ENCODE results near the gene GPSM3. TPM values are rescaled to one million over a fixed set of nuclear protein-coding genes. Genes with fewer than 3 reads are reported as not detected.

Gene GPSM3
- total and polyA plus RNA-seq, 4 donors, result 2.3 to 8.0 (median 6.3) TPM

DNA sequence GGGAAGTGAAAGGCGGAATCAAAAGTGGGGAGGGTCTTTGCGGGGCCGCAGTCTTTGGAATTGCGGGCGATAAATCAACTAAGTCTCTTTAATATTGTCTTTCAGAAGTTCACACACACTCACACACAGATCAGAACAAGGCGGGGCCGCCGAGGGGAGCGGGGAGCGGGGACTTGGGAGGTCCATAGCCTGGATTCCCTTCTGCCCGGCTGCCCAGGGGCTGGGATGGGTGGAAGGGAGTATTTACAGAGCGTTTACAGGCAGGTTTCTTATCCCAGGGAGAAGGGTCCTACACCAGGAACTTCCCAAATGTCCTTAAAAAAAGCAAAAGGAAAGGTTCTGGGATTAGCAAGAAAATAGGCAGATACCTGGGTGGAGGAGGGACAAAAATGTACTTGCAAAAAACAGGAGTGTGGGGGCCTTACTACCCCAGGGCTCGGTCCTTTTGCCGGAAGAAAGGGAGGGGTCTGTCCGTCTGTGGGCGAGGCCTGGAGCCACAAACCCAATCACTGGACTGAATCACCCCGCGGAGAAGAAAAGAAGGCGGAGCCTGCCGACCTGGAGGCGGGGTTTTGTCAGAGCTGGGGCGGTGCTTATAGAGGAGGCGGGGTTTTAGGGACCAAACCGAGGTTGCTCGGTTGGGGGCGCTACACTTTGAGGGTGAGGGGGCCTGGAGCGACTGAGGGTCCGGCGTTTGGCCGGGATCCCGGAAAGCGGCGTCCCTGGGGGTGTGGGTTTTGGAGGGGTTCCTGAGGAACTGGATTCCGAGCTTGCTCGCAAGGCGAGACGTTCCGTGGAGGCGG is 44.0 kb downstream of the GPSM3 start:
- Histone ChIP-seq H3K27ac (ENCODE audit: low read depth in 1 of 2, low read length in 2 of 2) (no peak overlapping the region), H3K9me3 (ENCODE audit: control insufficient read depth in 4 of 4, low read length in 3 of 4) (peaks cover 0 to 2% (median 0%) of the 10 kb centered on the region in 4 donors), H3K27me3 (ENCODE audit: control insufficient read depth in 4 of 4, insufficient read depth in 4 of 4, low read length in 3 of 4) (peaks cover 0 to 5% (median 0%) of the 10 kb centered on the region in 4 donors), H3K9ac (ENCODE audit: low read depth in 1 of 2, low read length in 2 of 2) (no peak overlapping the region), H3K4me3 (ENCODE audit: low read depth in 1 of 3, low read length in 3 of 3) (peak overlapping the region in 1 of 3 donors; percentile 1), H3K36me3 (ENCODE audit: control insufficient read depth in 4 of 4, insufficient read depth in 3 of 4, low read depth in 1 of 4, low read length in 3 of 4) (no peaks in the 10 kb centered on the region), H3K4me1 (ENCODE audit: control insufficient read depth in 4 of 4, insufficient read depth in 4 of 4, low read length in 3 of 4) (peaks cover 0 to 5% (median 2%) of the 10 kb centered on the region in 4 donors)
- no peak for TF ChIP-seq TAF1 (conservative IDR thresholded peaks at IDR 0.05)
- TF ChIP-seq RAD21 (IDR thresholded peaks at IDR 0.05), result peak in 1 of 2 donors; percentile 16
- DNase-seq (ENCODE audit: low spot score), result peak; percentile 92
- 19% methylated on average over 39 of the region's 39 CpGs for WGBS

DNA sequence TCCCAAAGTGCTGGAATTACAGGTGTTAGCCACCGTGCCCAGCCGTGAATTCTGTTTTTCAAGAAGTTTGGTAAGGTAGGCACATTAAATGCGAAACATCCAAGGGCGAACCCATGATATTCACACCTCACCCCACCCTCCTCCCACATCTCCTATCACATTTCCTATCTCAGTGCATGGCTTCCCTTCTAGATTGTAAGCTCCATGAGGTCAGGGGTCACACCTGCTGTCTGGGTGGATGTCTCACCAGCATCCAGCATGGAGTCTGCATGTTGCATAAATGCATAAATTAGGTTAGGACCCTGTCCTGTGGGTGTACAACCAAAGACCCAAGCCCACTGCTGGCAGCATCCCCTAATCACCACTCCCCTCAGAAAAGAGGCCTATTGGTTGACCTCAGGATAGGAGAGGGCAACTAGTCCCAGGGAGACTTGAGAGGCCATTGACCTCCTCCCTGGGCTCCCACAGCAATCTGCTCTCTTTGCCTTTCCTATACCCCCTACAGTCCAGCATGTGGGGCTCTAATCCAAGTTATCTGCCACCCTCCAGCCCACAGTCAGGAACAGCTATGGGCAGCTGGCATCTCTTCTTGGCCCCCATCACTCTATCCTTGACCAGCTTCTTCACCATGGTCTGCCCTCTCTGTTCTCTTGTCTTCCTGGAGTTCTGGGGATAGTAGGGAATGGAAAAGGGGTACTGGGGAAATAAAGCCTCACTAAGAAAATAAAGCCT is 44.9 kb downstream of the GPSM3 start:
- H3K27me3 ChIP-seq (ENCODE audit: control insufficient read depth in 4 of 4, insufficient read depth in 4 of 4, low read length in 3 of 4), result peaks cover 0 to 5% (median 0%) of the 10 kb centered on the region in 4 donors

More for the DNA sequence above, 44.9 kb downstream of the GPSM3 start:
- Histone ChIP-seq H3K27ac (ENCODE audit: low read depth in 1 of 2, low read length in 2 of 2) (no peak overlapping the region), H3K9me3 (ENCODE audit: control insufficient read depth in 4 of 4, low read length in 3 of 4) (peaks cover 0 to 2% (median 0%) of the 10 kb centered on the region in 4 donors), H3K4me3 (ENCODE audit: low read depth in 1 of 3, low read length in 3 of 3) (no peak overlapping the region), H3K36me3 (ENCODE audit: control insufficient read depth in 4 of 4, insufficient read depth in 3 of 4, low read depth in 1 of 4, low read length in 3 of 4) (no peaks in the 10 kb centered on the region), H3K9ac (ENCODE audit: low read depth in 1 of 2, low read length in 2 of 2) (no peak overlapping the region), H3K4me1 (ENCODE audit: control insufficient read depth in 4 of 4, insufficient read depth in 4 of 4, low read length in 3 of 4) (no peaks in the 10 kb centered on the region)
- DNase-seq (ENCODE audit: low spot score), result no peak
- no peak for TF ChIP-seq REST (IDR thresholded peaks at IDR 0.05)
- TF ChIP-seq ZBTB33 (IDR thresholded peaks at IDR 0.05), result no peak
- no peak for TF ChIP-seq FOXA1 (IDR thresholded peaks at IDR 0.05)
- no peak for TF ChIP-seq RXRA (IDR thresholded peaks at IDR 0.05)
- no peak for TF ChIP-seq EGR1 (IDR thresholded peaks at IDR 0.05; ENCODE audit: low read depth in 2 of 2)
- no peak for TF ChIP-seq HNF4G (IDR thresholded peaks at IDR 0.05)
- TF ChIP-seq RAD21 (IDR thresholded peaks at IDR 0.05), result no peak
- TF ChIP-seq HNF4A (conservative IDR thresholded peaks at IDR 0.05), result no peak
- no peak for TF ChIP-seq JUND (IDR thresholded peaks at IDR 0.05)
- TF ChIP-seq NR2F2 (IDR thresholded peaks at IDR 0.05), result no peak
- TF ChIP-seq, protein P1, sequence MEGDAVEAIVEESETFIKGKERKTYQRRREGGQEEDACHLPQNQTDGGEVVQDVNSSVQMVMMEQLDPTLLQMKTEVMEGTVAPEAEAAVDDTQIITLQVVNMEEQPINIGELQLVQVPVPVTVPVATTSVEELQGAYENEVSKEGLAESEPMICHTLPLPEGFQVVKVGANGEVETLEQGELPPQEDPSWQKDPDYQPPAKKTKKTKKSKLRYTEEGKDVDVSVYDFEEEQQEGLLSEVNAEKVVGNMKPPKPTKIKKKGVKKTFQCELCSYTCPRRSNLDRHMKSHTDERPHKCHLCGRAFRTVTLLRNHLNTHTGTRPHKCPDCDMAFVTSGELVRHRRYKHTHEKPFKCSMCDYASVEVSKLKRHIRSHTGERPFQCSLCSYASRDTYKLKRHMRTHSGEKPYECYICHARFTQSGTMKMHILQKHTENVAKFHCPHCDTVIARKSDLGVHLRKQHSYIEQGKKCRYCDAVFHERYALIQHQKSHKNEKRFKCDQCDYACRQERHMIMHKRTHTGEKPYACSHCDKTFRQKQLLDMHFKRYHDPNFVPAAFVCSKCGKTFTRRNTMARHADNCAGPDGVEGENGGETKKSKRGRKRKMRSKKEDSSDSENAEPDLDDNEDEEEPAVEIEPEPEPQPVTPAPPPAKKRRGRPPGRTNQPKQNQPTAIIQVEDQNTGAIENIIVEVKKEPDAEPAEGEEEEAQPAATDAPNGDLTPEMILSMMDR (IDR thresholded peaks at IDR 0.05; ENCODE audit: low read depth, low read length, missing input control), result no peak
- TF ChIP-seq SP1 (IDR thresholded peaks at IDR 0.05), result no peak
- no peak for TF ChIP-seq ATF3 (IDR thresholded peaks at IDR 0.05)
- no peak for TF ChIP-seq MAX (IDR thresholded peaks at IDR 0.05)
- no peak for TF ChIP-seq YY1 (IDR thresholded peaks at IDR 0.05)
- no peak for TF ChIP-seq TAF1 (conservative IDR thresholded peaks at IDR 0.05)
- no peak for TF ChIP-seq GABPA (IDR thresholded peaks at IDR 0.05 in 1 of 2, conservative IDR thresholded peaks at IDR 0.05 in 1 of 2)
- 91% methylated on average over 4 of the region's 4 CpGs for WGBS

All from liver (tissue), 9 donors.